HEK293 (cell line): ENCODE measurements around the gene WDR91.

Source experiments
- CTCF ChIA-PET: fragments of 350-600 bp; formaldehyde crosslinking; extraction: SDS; loops from one replicate; lab custom pipeline; 2021; ENCODE audit warnings: antibody characterized with exemption; lab: Yijun Ruan, JAX
- POLR2A ChIA-PET: fragments of 300-600 bp; formaldehyde crosslinking; extraction: SDS; loops from one replicate; lab custom pipeline; 2020; ENCODE audit warnings: antibody characterized with exemption, inconsistent platforms; lab: Yijun Ruan, JAX
- H3K27ac ChIP-seq: fragments of 200-500 bp; sonication (Bioruptor generic); 2 replicates; pipeline ENCODE4 v1.5.1; 2014; ENCODE audit warnings: low read depth, low read length, control low read depth, inconsistent platforms; ENCODE audit errors: extremely low read depth
- H3K36me3 ChIP-seq, 2 experiments: fragments of 200-500 bp in 1 of 2; sonication (Bioruptor generic) in 1 of 2; 1 replicate in 1 of 2; 2 replicates in 1 of 2; pipeline ENCODE4 v1.5.1; 2014 to 2017; ENCODE audit warnings: inconsistent platforms in 2 of 2, low read length in 2 of 2; ENCODE audit not compliant: control insufficient read depth in 2 of 2, insufficient read depth in 1 of 2
- H3K4me1 ChIP-seq: fragments of 200-500 bp; sonication (Bioruptor generic); 2 replicates; pipeline ENCODE4 v1.5.1; 2014; ENCODE audit warnings: mild to moderate bottlenecking, low read length, inconsistent platforms; ENCODE audit not compliant: control insufficient read depth, insufficient read depth
- H3K4me3 ChIP-seq: 2 replicates; pipeline ENCODE4 v1.5.1; 2011; ENCODE audit warnings: low read depth, mild to moderate bottlenecking, control low read depth, low read length, moderate library complexity
- H3K9me3 ChIP-seq: fragments of 200-500 bp; sonication (Bioruptor generic); 2 replicates; pipeline ENCODE4 v1.5.1; 2014; ENCODE audit warnings: low read depth, low read length, inconsistent platforms; ENCODE audit not compliant: control insufficient read depth, insufficient read depth
- EGR2 ChIP-seq: fragments of 450-650 bp; formaldehyde crosslinking; IDR thresholded peaks from 2 replicates; pipeline ENCODE4 v1.5.1; 2016; ENCODE audit warnings: low read depth, missing biosample characterization, missing genetic modification characterization
- GLIS1 ChIP-seq: fragments of 450-650 bp; formaldehyde crosslinking; IDR thresholded peaks from 2 replicates; pipeline ENCODE4 v1.5.1; 2016; ENCODE audit warnings: missing biosample characterization, missing genetic modification characterization
- IKZF3 ChIP-seq: fragments of 450-650 bp; IDR thresholded peaks from 2 replicates; pipeline ENCODE4 v1.5.0; 2018; ENCODE audit warnings: missing biosample characterization, mild to moderate bottlenecking, missing genetic modification characterization, moderate library complexity
- KLF10 ChIP-seq: fragments of 450-650 bp; IDR thresholded peaks from 2 replicates; pipeline ENCODE4 v1.5.1; 2018; ENCODE audit warnings: missing biosample characterization, mild to moderate bottlenecking, missing genetic modification characterization
- PATZ1 ChIP-seq: fragments of 450-650 bp; formaldehyde crosslinking; IDR thresholded peaks from 2 replicates; pipeline ENCODE4 v1.5.1; 2016; ENCODE audit warnings: missing biosample characterization, missing genetic modification characterization
- PBX3 ChIP-seq: sonication (generic); formaldehyde crosslinking; IDR thresholded peaks from 2 replicates; pipeline ENCODE4 v1.8.1; 2022; ENCODE audit warnings: mild to moderate bottlenecking, moderate library complexity, missing genetic modification reagents
- TRIM28 ChIP-seq: IDR thresholded peaks from 2 replicates; pipeline ENCODE4 v1.6.1; 2011; ENCODE audit warnings: low read length, control low read depth, borderline replicate concordance
- ZFP41 ChIP-seq: fragments of 450-650 bp; formaldehyde crosslinking; IDR thresholded peaks from 2 replicates; pipeline ENCODE4 v1.5.1; 2016; ENCODE audit warnings: missing biosample characterization, missing genetic modification characterization, borderline replicate concordance
- ZIC2 ChIP-seq: fragments of 450-650 bp; formaldehyde crosslinking; IDR thresholded peaks from 2 replicates; pipeline ENCODE4 v1.5.1; 2016; ENCODE audit warnings: missing biosample characterization, missing genetic modification characterization
- ZNF211 ChIP-seq: fragments of 450-650 bp; formaldehyde crosslinking; IDR thresholded peaks from 2 replicates; pipeline ENCODE4 v1.5.1; 2016; ENCODE audit warnings: low read depth, missing biosample characterization, missing genetic modification characterization
- ZNF302 ChIP-seq: fragments of 450-650 bp; formaldehyde crosslinking; IDR thresholded peaks from 2 replicates; pipeline ENCODE4 v1.5.1; 2016; ENCODE audit warnings: missing biosample characterization, missing genetic modification characterization, low read depth
- ZNF335 ChIP-seq: fragments of 450-650 bp; formaldehyde crosslinking; conservative IDR thresholded peaks from 2 replicates; pipeline ENCODE4 v1.5.1; 2016; ENCODE audit warnings: missing biosample characterization, missing genetic modification characterization
- ZNF521 ChIP-seq: fragments of 450-650 bp; formaldehyde crosslinking; IDR thresholded peaks from 2 replicates; pipeline ENCODE4 v1.5.1; 2017; ENCODE audit warnings: missing biosample characterization, mild to moderate bottlenecking, missing genetic modification characterization
- ZNF548 ChIP-seq: fragments of 450-650 bp; formaldehyde crosslinking; IDR thresholded peaks from 2 replicates; pipeline ENCODE4 v1.5.1; 2016; ENCODE audit warnings: missing biosample characterization, missing genetic modification characterization
- ZNF623 ChIP-seq: fragments of 450-650 bp; formaldehyde crosslinking; IDR thresholded peaks from 2 replicates; pipeline ENCODE4 v1.5.1; 2016; ENCODE audit warnings: missing biosample characterization, missing genetic modification characterization
- ZNF626 ChIP-seq: fragments of 450-650 bp; sonication (Bioruptor Pico); formaldehyde crosslinking; IDR thresholded peaks from 2 replicates; pipeline ENCODE4 v1.5.1; 2018; ENCODE audit warnings: missing biosample characterization, missing genetic modification characterization, inconsistent platforms
- ZSCAN16 ChIP-seq: fragments of 450-650 bp; formaldehyde crosslinking; IDR thresholded peaks from 2 replicates; pipeline ENCODE4 v1.5.1; 2016; ENCODE audit warnings: missing biosample characterization, missing genetic modification characterization
- ZSCAN4 ChIP-seq: fragments of 450-650 bp; formaldehyde crosslinking; IDR thresholded peaks from 2 replicates; pipeline ENCODE4 v1.5.1; 2017; ENCODE audit warnings: missing biosample characterization, missing genetic modification characterization

The WDR91 gene

GRCh38 chr7:135258585-135258984 lies 47.3 kb upstream of the WDR91 start (continued):
- TF ChIP-seq ZNF211 (tag by site-specific recombination), result no peak
- no peak for TF ChIP-seq EGR2 (tag by site-specific recombination)
- no peak for TF ChIP-seq KLF10
- TF ChIP-seq PATZ1 (tag by site-specific recombination), result no peak

GRCh38 chr7:135257790-135258189 lies 46.5 kb upstream of the WDR91 start:
- CTCF ChIA-PET, result no interaction called here
- Histone ChIP-seq H3K4me1 (peaks cover 7% of the 10 kb centered on the region), H3K4me3 (no peak overlapping the region)
- TF ChIP-seq ZIC2 (tag by site-specific recombination) (peak; percentile 33; the same call in 1 of the 2 replicates), TRIM28 (no peak)
- TF ChIP-seq, all 188 proteins: peak for 1
- Histone ChIP-seq H3K9me3 (no peaks in the 10 kb centered on the region), H3K27ac (no peak overlapping the region), H3K36me3 (no peaks in the 10 kb centered on the region)
- POLR2A ChIA-PET, result no interaction called here

GRCh38 chr7:135253851-135254771 lies 42.8 kb upstream of the WDR91 start:
- CTCF ChIA-PET, result interaction anchor here (0.6 to 1.4 kb wide), 4 partner anchors 15 to 822 kb away, joined by 3 to 4 read pairs (median 3); no protein-coding TSS in a partner anchor
- no peaks in the 10 kb centered on the region for H3K4me1 ChIP-seq
- POLR2A ChIA-PET, result no interaction called here
- no peak overlapping the region for H3K4me3 ChIP-seq
- no peaks in the 10 kb centered on the region for H3K9me3 ChIP-seq
- H3K36me3 ChIP-seq, result no peaks in the 10 kb centered on the region
- peak; percentile 83 for TF ChIP-seq ZNF335
- no peak for TF ChIP-seq ZNF626 (tag by site-specific recombination)
- peak; percentile 46; the same call in 1 of the 2 replicates for TF ChIP-seq ZIC2 (tag by site-specific recombination)
- TF ChIP-seq ZNF623, result no peak
- no peak overlapping the region for H3K27ac ChIP-seq

GRCh38 chr7:135251496-135252391 lies 40.4 kb upstream of the WDR91 start:
- ChIA-PET POLR2A (no interaction called here), CTCF (interaction anchor here (0.6 kb wide), 1 partner anchor 31 kb away, joined by 3 read pairs; no protein-coding TSS in a partner anchor)

More at GRCh38 chr7:135251496-135252391, 40.4 kb upstream of the WDR91 start:
- peak; percentile 47 for TF ChIP-seq ZIC2 (tag by site-specific recombination)
- peak; percentile 92 for TF ChIP-seq ZSCAN4 (tag by site-specific recombination)
- TF ChIP-seq ZSCAN16 (tag by site-specific recombination), result no peak
- no peak for TF ChIP-seq TRIM28
- no peak for TF ChIP-seq IKZF3
- no peak for TF ChIP-seq ZNF302 (tag by site-specific recombination)
- no peak for TF ChIP-seq ZFP41 (tag by site-specific recombination)
- TF ChIP-seq PBX3, result no peak
- TF ChIP-seq GLIS1 (tag by site-specific recombination), result peak; percentile 17; the same call in 1 of the 2 replicates
- no peak for TF ChIP-seq ZNF521 (tag by site-specific recombination)
- no peak for TF ChIP-seq ZNF548 (tag by site-specific recombination)
- no peak overlapping the region for H3K27ac ChIP-seq
- no peak overlapping the region for H3K4me3 ChIP-seq
- no peaks in the 10 kb centered on the region for H3K36me3 ChIP-seq
- H3K4me1 ChIP-seq, result no peaks in the 10 kb centered on the region
- no peaks in the 10 kb centered on the region for H3K9me3 ChIP-seq
